ENCODE measurements around the gene BLTP3B.
A peak's percentile ranks its signal among the peaks of the same experiment; 100 is the strongest.

BLTP3B gene

DNA sequence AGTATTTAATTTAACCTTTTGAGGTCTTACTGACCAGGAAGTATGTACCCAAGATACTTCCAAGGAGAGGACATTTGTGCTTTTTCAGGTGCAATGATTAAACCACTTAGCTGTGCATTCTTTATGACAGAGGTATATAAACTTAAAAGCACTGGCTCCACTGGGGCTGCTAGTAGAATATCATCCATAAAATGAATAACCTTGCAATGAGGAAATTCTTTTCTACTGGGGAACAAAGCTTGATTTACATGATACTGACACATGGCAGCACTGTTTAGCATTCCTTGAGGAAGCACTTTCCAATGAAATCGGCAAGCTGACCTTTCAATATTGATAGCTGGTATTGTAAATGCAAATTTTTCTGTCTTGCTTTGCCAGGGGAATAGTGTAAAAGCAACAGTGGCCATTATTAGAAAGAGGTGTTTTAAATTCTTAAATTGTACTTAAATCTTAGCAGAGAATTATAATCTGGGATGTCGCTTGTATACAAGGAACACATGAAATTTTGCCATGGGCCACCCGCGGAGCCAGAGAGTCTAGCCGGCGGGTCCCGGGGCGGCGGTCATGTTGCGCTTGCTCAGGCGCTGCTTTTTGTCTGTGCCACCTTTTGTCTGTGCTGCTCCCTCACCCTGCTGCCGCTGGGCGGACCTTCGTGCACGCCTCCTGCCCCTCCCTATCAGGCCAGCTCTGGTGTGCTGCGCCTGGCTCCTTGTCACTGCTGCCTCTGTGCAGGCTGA, 20.9 kb upstream of the BLTP3B start:
- Histone ChIP-seq H3K4me3 (ENCODE audit: low read depth, low read length, poor library complexity, severe bottlenecking) (peak overlapping the region; percentile 35), H3K9ac (ENCODE audit: low read length) (no peak overlapping the region), H3K27me3 (ENCODE audit: insufficient read depth, low read length) (no peaks in the 10 kb centered on the region), H3K9me2 (ENCODE audit: low read depth, low read length) (no peaks in the 10 kb centered on the region), H3K9me3 (ENCODE audit: low read length) (no peaks in the 10 kb centered on the region), H3K4me1 (ENCODE audit: insufficient read depth, low read length, severe bottlenecking) (peaks cover 9% of the 10 kb centered on the region), H4K20me1 (ENCODE audit: insufficient read depth, low read length) (no peaks in the 10 kb centered on the region), H3K4me2 (ENCODE audit: low read length) (peak overlapping the region; percentile 54; the same call in 1 of the 2 replicates), H3F3A (ENCODE audit: insufficient read depth, low read length) (no peaks in the 10 kb centered on the region), H3K79me2 (ENCODE audit: insufficient read depth, low read length) (no peaks in the 10 kb centered on the region), H2AFZ (ENCODE audit: low read length) (no peak overlapping the region), H3K27ac (ENCODE audit: low read depth, low read length, poor library complexity, severe bottlenecking) (no peak overlapping the region), H3K36me3 (ENCODE audit: insufficient read depth, low read length) (0 out of 2 replicates have a peak, but pooled peaks cover 5% of the 10 kb centered on the region)
- TF ChIP-seq, protein P1, sequence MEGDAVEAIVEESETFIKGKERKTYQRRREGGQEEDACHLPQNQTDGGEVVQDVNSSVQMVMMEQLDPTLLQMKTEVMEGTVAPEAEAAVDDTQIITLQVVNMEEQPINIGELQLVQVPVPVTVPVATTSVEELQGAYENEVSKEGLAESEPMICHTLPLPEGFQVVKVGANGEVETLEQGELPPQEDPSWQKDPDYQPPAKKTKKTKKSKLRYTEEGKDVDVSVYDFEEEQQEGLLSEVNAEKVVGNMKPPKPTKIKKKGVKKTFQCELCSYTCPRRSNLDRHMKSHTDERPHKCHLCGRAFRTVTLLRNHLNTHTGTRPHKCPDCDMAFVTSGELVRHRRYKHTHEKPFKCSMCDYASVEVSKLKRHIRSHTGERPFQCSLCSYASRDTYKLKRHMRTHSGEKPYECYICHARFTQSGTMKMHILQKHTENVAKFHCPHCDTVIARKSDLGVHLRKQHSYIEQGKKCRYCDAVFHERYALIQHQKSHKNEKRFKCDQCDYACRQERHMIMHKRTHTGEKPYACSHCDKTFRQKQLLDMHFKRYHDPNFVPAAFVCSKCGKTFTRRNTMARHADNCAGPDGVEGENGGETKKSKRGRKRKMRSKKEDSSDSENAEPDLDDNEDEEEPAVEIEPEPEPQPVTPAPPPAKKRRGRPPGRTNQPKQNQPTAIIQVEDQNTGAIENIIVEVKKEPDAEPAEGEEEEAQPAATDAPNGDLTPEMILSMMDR (IDR thresholded peaks at IDR 0.05; ENCODE audit: low read length) = no peak
- TF ChIP-seq EZH2 (IDR thresholded peaks at IDR 0.05; ENCODE audit: borderline replicate concordance, low read length) = no peak

GRCh38 chr12:100159391-100160104, 16.9 kb upstream of the BLTP3B start:
- no peak overlapping the region for H3K9ac ChIP-seq (ENCODE audit: low read length)
- no peaks in the 10 kb centered on the region for H3K27me3 ChIP-seq (ENCODE audit: insufficient read depth, low read length)
- H3K4me2 ChIP-seq (ENCODE audit: low read length) = no peak overlapping the region
- no peaks in the 10 kb centered on the region for H3K79me2 ChIP-seq (ENCODE audit: insufficient read depth, low read length)
- H3K36me3 ChIP-seq (ENCODE audit: insufficient read depth, low read length) = no peaks in the 10 kb centered on the region
- no peak overlapping the region for H3K4me3 ChIP-seq (ENCODE audit: low read depth, low read length, poor library complexity, severe bottlenecking)
- H2AFZ ChIP-seq (ENCODE audit: low read length) = no peak overlapping the region
- no peak for TF ChIP-seq EZH2 (IDR thresholded peaks at IDR 0.05; ENCODE audit: borderline replicate concordance, low read length)
- no peaks in the 10 kb centered on the region for H3K9me3 ChIP-seq (ENCODE audit: low read length)
- H4K20me1 ChIP-seq (ENCODE audit: insufficient read depth, low read length) = no peaks in the 10 kb centered on the region
- no peak overlapping the region for H3K27ac ChIP-seq (ENCODE audit: low read depth, low read length, poor library complexity, severe bottlenecking)
- peaks cover 9% of the 10 kb centered on the region for H3K4me1 ChIP-seq (ENCODE audit: insufficient read depth, low read length, severe bottlenecking)
- H3F3A ChIP-seq (ENCODE audit: insufficient read depth, low read length) = no peaks in the 10 kb centered on the region
- no peaks in the 10 kb centered on the region for H3K9me2 ChIP-seq (ENCODE audit: low read depth, low read length)

GRCh38 chr12:100158535-100158934, 15.9 kb upstream of the BLTP3B start:
- Histone ChIP-seq H3K36me3 (ENCODE audit: insufficient read depth, low read length) (no peaks in the 10 kb centered on the region), H3K4me3 (ENCODE audit: low read depth, low read length, poor library complexity, severe bottlenecking) (no peak overlapping the region), H3K27me3 (ENCODE audit: insufficient read depth, low read length) (no peaks in the 10 kb centered on the region), H3K4me2 (ENCODE audit: low read length) (no peak overlapping the region), H3K4me1 (ENCODE audit: insufficient read depth, low read length, severe bottlenecking) (peaks cover 2% of the 10 kb centered on the region), H4K20me1 (ENCODE audit: insufficient read depth, low read length) (no peaks in the 10 kb centered on the region), H3K79me2 (ENCODE audit: insufficient read depth, low read length) (no peaks in the 10 kb centered on the region), H3K9ac (ENCODE audit: low read length) (no peak overlapping the region), H3K9me3 (ENCODE audit: low read length) (no peaks in the 10 kb centered on the region), H2AFZ (ENCODE audit: low read length) (no peak overlapping the region), H3K27ac (ENCODE audit: low read depth, low read length, poor library complexity, severe bottlenecking) (no peak overlapping the region), H3K9me2 (ENCODE audit: low read depth, low read length) (no peaks in the 10 kb centered on the region), H3F3A (ENCODE audit: insufficient read depth, low read length) (no peaks in the 10 kb centered on the region)
- TF ChIP-seq EZH2 (IDR thresholded peaks at IDR 0.05; ENCODE audit: borderline replicate concordance, low read length) = no peak
- TF ChIP-seq, protein P1 (IDR thresholded peaks at IDR 0.05; ENCODE audit: low read length) = no peak
